Smooth muscle cell (in vitro differentiated cells): ENCODE data around the gene CCL20. TPM values are rescaled to one million over a fixed set of nuclear protein-coding genes. Genes with fewer than 3 reads are reported as not detected.

Experiments
- DNase-seq: peaks from one replicate; lab custom pipeline; 2025; ENCODE audit not compliant: unreplicated experiment; lab: John Stamatoyannopoulos, UW
- H2AFZ ChIP-seq: fragments of 200-600 bp; sonication (generic); 2 replicates; pipeline ENCODE4 v1.6.0; 2016; ENCODE audit warnings: antibody characterized with exemption, low read depth, mild to moderate bottlenecking
- H3F3A ChIP-seq: fragments of 200-600 bp; sonication (generic); 2 replicates; pipeline ENCODE4 v1.6.0; 2017; ENCODE audit warnings: antibody characterized with exemption, low read depth
- H3K27ac ChIP-seq: fragments of 200-600 bp; sonication (generic); 2 replicates; pipeline ENCODE4 v1.5.1; 2016; ENCODE audit warnings: low read depth, mild to moderate bottlenecking
- H3K27me3 ChIP-seq: fragments of 200-600 bp; sonication (generic); 2 replicates; pipeline ENCODE4 v1.6.1; 2016; ENCODE audit warnings: low read depth, mild to moderate bottlenecking
- H3K36me3 ChIP-seq: fragments of 200-600 bp; sonication (generic); 2 replicates; pipeline ENCODE4 v1.5.1; 2016; ENCODE audit warnings: low read depth
- H3K4me1 ChIP-seq: fragments of 200-600 bp; sonication (generic); 2 replicates; pipeline ENCODE4 v1.5.1; 2016; ENCODE audit warnings: low read depth
- H3K4me2 ChIP-seq: fragments of 200-600 bp; sonication (generic); 2 replicates; pipeline ENCODE4 v1.6.0; 2016; ENCODE audit warnings: mild to moderate bottlenecking
- H3K4me3 ChIP-seq: fragments of 200-600 bp; sonication (generic); 2 replicates; pipeline ENCODE4 v1.5.1; 2016; ENCODE audit warnings: mild to moderate bottlenecking
- H3K79me2 ChIP-seq: fragments of 200-600 bp; sonication (generic); 2 replicates; pipeline ENCODE4 v1.6.0; 2016; ENCODE audit warnings: low read depth, mild to moderate bottlenecking
- H3K9ac ChIP-seq: fragments of 200-600 bp; sonication (generic); 2 replicates; pipeline ENCODE4 v1.6.0; 2016; ENCODE audit warnings: low read depth
- H3K9me3 ChIP-seq: fragments of 200-600 bp; sonication (generic); replicated peaks from 2 replicates; pipeline ENCODE4 v1.5.1; 2016; ENCODE audit warnings: low read depth
- H4K20me1 ChIP-seq: fragments of 200-600 bp; sonication (generic); 2 replicates; pipeline ENCODE4 v1.6.0; 2016; ENCODE audit warnings: low read depth
- CTCF ChIP-seq: fragments of 200-600 bp; sonication (generic); IDR thresholded peaks from 2 replicates; pipeline ENCODE4 v1.5.1; 2017; ENCODE audit warnings: borderline replicate concordance, mild to moderate bottlenecking, antibody characterized with exemption; ENCODE audit not compliant: insufficient read depth, poor library complexity, severe bottlenecking
- WGBS: methylation state at CpG from one replicate; pipeline ENCODE4 v1.1.7; 2016; ENCODE audit warnings: low lambda C conversion rate; 5-methylcytosine and 5-hydroxymethylcytosine counted together
- polyA plus RNA-seq: library from polyadenylated mRNA; unstranded; fragments of >200 nt; fragmentation: Nextera tagmentation; extraction: Ambion mirVana; gene quantifications from 2 replicates; pipeline ENCODE4 v1.2.1, GENCODE V29; 2016
- total RNA-seq: library from RNA; depleted of rRNA; stranded (reverse); fragments of >200 nt; gene quantifications from 2 replicates; pipeline ENCODE4 v1.2.3, GENCODE V29; 2014

The CCL20 gene
- total and polyA plus RNA-seq, 2 experiments from 2014 or later = 6.7 to 12.9 TPM

GRCh38 chr2:227799202-227799601, 14.4 kb upstream of the CCL20 start:
- H3K79me2 ChIP-seq = no peaks in the 10 kb centered on the region
- no peak overlapping the region for H3K9ac ChIP-seq
- no peaks in the 10 kb centered on the region for H3F3A ChIP-seq
- H3K9me3 ChIP-seq = no peaks in the 10 kb centered on the region
- no peak for TF ChIP-seq CTCF
- H3K27me3 ChIP-seq = no peaks in the 10 kb centered on the region
- no peaks in the 10 kb centered on the region for H4K20me1 ChIP-seq
- no peaks in the 10 kb centered on the region for H3K4me1 ChIP-seq
- no peak overlapping the region for H3K4me2 ChIP-seq
- H3K27ac ChIP-seq = no peak overlapping the region
- DNase-seq = no peak
- H3K4me3 ChIP-seq = no peak overlapping the region
- H3K36me3 ChIP-seq = no peaks in the 10 kb centered on the region
- WGBS = 95% methylated on average over 3 of the region's 3 CpGs
- no peak overlapping the region for H2AFZ ChIP-seq

GRCh38 chr2:227802882-227803281, 10.8 kb upstream of the CCL20 start:
- Histone ChIP-seq H3K4me1 (peaks cover 5% of the 10 kb centered on the region), H3K4me3 (no peak overlapping the region), H4K20me1 (no peaks in the 10 kb centered on the region), H3K9ac (no peak overlapping the region), H3K36me3 (no peaks in the 10 kb centered on the region), H2AFZ (no peak overlapping the region), H3K9me3 (no peaks in the 10 kb centered on the region), H3F3A (peaks cover 10% of the 10 kb centered on the region), H3K27me3 (no peaks in the 10 kb centered on the region), H3K27ac (no peak overlapping the region), H3K79me2 (no peaks in the 10 kb centered on the region), H3K4me2 (no peak overlapping the region)
- no peak for TF ChIP-seq CTCF
- DNase-seq = no peak
- 59% methylated on average over 2 of the region's 2 CpGs for WGBS

GRCh38 chr2:227804975-227805374, 8.7 kb upstream of the CCL20 start:
- H3K4me3 ChIP-seq = no peak overlapping the region
- peak overlapping the region; percentile 99 for H3K27ac ChIP-seq
- H3F3A ChIP-seq = peaks cover 10% of the 10 kb centered on the region
- no peaks in the 10 kb centered on the region for H4K20me1 ChIP-seq
- TF ChIP-seq CTCF = no peak
- H3K4me1 ChIP-seq = peaks cover 5% of the 10 kb centered on the region
- H3K4me2 ChIP-seq = peak overlapping the region; percentile 75
- DNase-seq = no peak
- no peaks in the 10 kb centered on the region for H3K27me3 ChIP-seq
- 61% methylated on average over 4 of the region's 4 CpGs for WGBS
- no peaks in the 10 kb centered on the region for H3K36me3 ChIP-seq
- no peaks in the 10 kb centered on the region for H3K9me3 ChIP-seq
- H2AFZ ChIP-seq = no peak overlapping the region
- H3K9ac ChIP-seq = peak overlapping the region; percentile 85
- no peaks in the 10 kb centered on the region for H3K79me2 ChIP-seq

- Histone ChIP-seq H3K27me3 (no peaks in the 10 kb centered on the region), H3K9me3 (no peaks in the 10 kb centered on the region), H4K20me1 (no peaks in the 10 kb centered on the region), H3K4me2 (peak overlapping the region; percentile 75), H3K27ac (peak overlapping the region; percentile 99), H2AFZ (no peak overlapping the region), H3K9ac (peak overlapping the region; percentile 85), H3K4me3 (no peak overlapping the region), H3F3A (peaks cover 10% of the 10 kb centered on the region), H3K4me1 (peaks cover 5% of the 10 kb centered on the region), H3K36me3 (no peaks in the 10 kb centered on the region), H3K79me2 (no peaks in the 10 kb centered on the region)
- TF ChIP-seq CTCF = no peak
- DNase-seq = no peak
- 35% methylated on average over 15 of the region's 15 CpGs for WGBS
These were observed 8.1 kb upstream of the CCL20 start for GRCh38 chr2:227805578-227805977.
